HepG2 (cell line): ENCODE results near the gene C4BPA. TPM values are rescaled to one million over a fixed set of nuclear protein-coding genes. Genes with fewer than 3 reads are reported as not detected.

Source experiments
- ARID2 ChIP-seq: sonication (generic); formaldehyde crosslinking; IDR thresholded peaks from 2 replicates; pipeline ENCODE4 v1.8.1; 2022; ENCODE audit warnings: mild to moderate bottlenecking, missing genetic modification reagents, borderline replicate concordance
- DBP ChIP-seq: sonication (generic); formaldehyde crosslinking; IDR thresholded peaks from 2 replicates; pipeline ENCODE4 v1.4.0; 2020; ENCODE audit warnings: missing genetic modification reagents; ENCODE audit errors: not compliant biosample characterization
- ELF3 ChIP-seq: IDR thresholded peaks from 2 replicates; pipeline ENCODE4 v1.6.1; 2016; ENCODE audit warnings: missing genetic modification reagents, missing compliant biosample characterization
- EZH2 ChIP-seq: conservative IDR thresholded peaks from 2 replicates; pipeline ENCODE4 v1.6.1; 2012; ENCODE audit warnings: mild to moderate bottlenecking, low read depth, low read length, moderate library complexity
- GPN1 ChIP-seq: sonication (generic); formaldehyde crosslinking; IDR thresholded peaks from 2 replicates; pipeline ENCODE4 v1.5.1; 2020; ENCODE audit warnings: missing genetic modification reagents, borderline replicate concordance
- HHEX ChIP-seq: IDR thresholded peaks from 2 replicates; pipeline ENCODE4 v1.6.1; 2016; ENCODE audit warnings: control low read depth
- HNRNPUL1 ChIP-seq: fragments of 200-400 bp; formaldehyde crosslinking; IDR thresholded peaks from 2 replicates; pipeline ENCODE4 v1.6.1; 2017; ENCODE audit warnings: low read depth, mild to moderate bottlenecking, low read length, moderate library complexity
- NR2F6 ChIP-seq, 2 experiments: IDR thresholded peaks; 2 replicates each; pipeline ENCODE4 v1.6.1; 2016; ENCODE audit warnings: antibody characterized with exemption in 1 of 2, mild to moderate bottlenecking in 1 of 2
- SRY ChIP-seq: sonication (generic); formaldehyde crosslinking; IDR thresholded peaks from 2 replicates; pipeline ENCODE4 v1.8.0; 2022; ENCODE audit warnings: mild to moderate bottlenecking, missing genetic modification reagents
- THRA ChIP-seq: sonication (generic); formaldehyde crosslinking; IDR thresholded peaks from 2 replicates; pipeline ENCODE4 v1.4.0; 2020; ENCODE audit warnings: missing genetic modification reagents, borderline replicate concordance
- U2AF2 ChIP-seq: fragments of 200-400 bp; formaldehyde crosslinking; IDR thresholded peaks from 2 replicates; pipeline ENCODE4 v1.6.1; 2017; ENCODE audit warnings: low read depth, mild to moderate bottlenecking, low read length
- ZBTB1 ChIP-seq: sonication (generic); formaldehyde crosslinking; IDR thresholded peaks from 2 replicates; pipeline ENCODE4 v1.4.0; 2020; ENCODE audit warnings: missing genetic modification reagents, borderline replicate concordance
- ZFP37 ChIP-seq: sonication (generic); formaldehyde crosslinking; IDR thresholded peaks from 2 replicates; pipeline ENCODE4 v1.4.0; 2020; ENCODE audit warnings: missing genetic modification reagents, borderline replicate concordance
- ZFP41 ChIP-seq: sonication (generic); formaldehyde crosslinking; IDR thresholded peaks from 2 replicates; pipeline ENCODE4 v1.4.0; 2020; ENCODE audit warnings: mild to moderate bottlenecking, missing genetic modification reagents, borderline replicate concordance
- ZNF33B ChIP-seq: sonication (generic); formaldehyde crosslinking; IDR thresholded peaks from 2 replicates; pipeline ENCODE4 v1.5.1; 2020; ENCODE audit warnings: mild to moderate bottlenecking, missing genetic modification reagents
- ZNF496 ChIP-seq: sonication (generic); formaldehyde crosslinking; IDR thresholded peaks from 2 replicates; pipeline ENCODE4 v1.8.1; 2023; ENCODE audit warnings: mild to moderate bottlenecking, moderate library complexity, missing genetic modification reagents; ENCODE audit not compliant: insufficient replicate concordance
- ZNF510 ChIP-seq: sonication (generic); formaldehyde crosslinking; IDR thresholded peaks from 2 replicates; pipeline ENCODE4 v1.4.0; 2020; ENCODE audit warnings: low read depth, mild to moderate bottlenecking, missing genetic modification reagents
- polyA plus RNA-seq, 8 experiments: library from polyadenylated mRNA; depleted of rRNA in 3 of 8; stranded (reverse) in 7 of 8; unstranded in 1 of 8; fragments of >200 nt; fragmentation: Illumina TruSeq in 4 of 8; extraction: Trizol in 4 of 8; gene quantifications; 2 replicates each; pipeline versions ENCODE4 v1.2.1 to v1.2.3, GENCODE V29; 2011 to 2016; ENCODE audit warnings: low read depth in 4 of 8, missing spikeins in 1 of 8, mixed read lengths in 1 of 8; ENCODE audit not compliant: insufficient read depth in 1 of 8
- total RNA-seq, 5 experiments: library from RNA; depleted of rRNA; stranded (reverse); fragments of >200 nt; fragmentation: Illumina TruSeq; extraction: Trizol; gene quantifications; 2 replicates each; pipeline ENCODE4 v1.2.3, GENCODE V29; 2016; ENCODE audit warnings: low read depth in 1 of 5
- TF ChIP-seq, protein P1 (sequence below): sonication (generic); formaldehyde crosslinking; IDR thresholded peaks from 2 replicates; pipeline ENCODE4 v1.9.0; 2021; ENCODE audit warnings: missing genetic modification reagents, borderline replicate concordance

The C4BPA gene
- total and polyA plus RNA-seq, 2 of the 13 experiments (the other 11 are each of a cell fraction or from before 2014, with no cell fraction given) = 32.1 to 60.1 TPM

- TF ChIP-seq THRA (CRISPR knock-in tag) = no peak; the same call in none of the 2 replicates
- TF ChIP-seq U2AF2 = no peak
- peak; percentile 83 for TF ChIP-seq NR2F6 (IDR thresholded peaks at IDR 0.05)
- TF ChIP-seq NR2F6 (CRISPR knock-in tag; IDR thresholded peaks at IDR 0.05) = peak; percentile 91
- TF ChIP-seq ZNF510 (CRISPR knock-in tag) = 0 out of 2 replicates have a peak, but pooled peaks have one; percentile 54
- TF ChIP-seq ZNF33B = no peak
- no peak for TF ChIP-seq HNRNPUL1
- TF ChIP-seq DBP = no peak
- TF ChIP-seq ZBTB1 (CRISPR knock-in tag) = no peak; the same call in 1 of the 2 replicates
- no peak; the same call in 1 of the 2 replicates for TF ChIP-seq HHEX (CRISPR knock-in tag)
- peak; percentile 81 for TF ChIP-seq ELF3 (CRISPR knock-in tag)
- no peak for TF ChIP-seq ZFP41 (CRISPR knock-in tag)
- no peak for TF ChIP-seq EZH2
- TF ChIP-seq, protein P1, sequence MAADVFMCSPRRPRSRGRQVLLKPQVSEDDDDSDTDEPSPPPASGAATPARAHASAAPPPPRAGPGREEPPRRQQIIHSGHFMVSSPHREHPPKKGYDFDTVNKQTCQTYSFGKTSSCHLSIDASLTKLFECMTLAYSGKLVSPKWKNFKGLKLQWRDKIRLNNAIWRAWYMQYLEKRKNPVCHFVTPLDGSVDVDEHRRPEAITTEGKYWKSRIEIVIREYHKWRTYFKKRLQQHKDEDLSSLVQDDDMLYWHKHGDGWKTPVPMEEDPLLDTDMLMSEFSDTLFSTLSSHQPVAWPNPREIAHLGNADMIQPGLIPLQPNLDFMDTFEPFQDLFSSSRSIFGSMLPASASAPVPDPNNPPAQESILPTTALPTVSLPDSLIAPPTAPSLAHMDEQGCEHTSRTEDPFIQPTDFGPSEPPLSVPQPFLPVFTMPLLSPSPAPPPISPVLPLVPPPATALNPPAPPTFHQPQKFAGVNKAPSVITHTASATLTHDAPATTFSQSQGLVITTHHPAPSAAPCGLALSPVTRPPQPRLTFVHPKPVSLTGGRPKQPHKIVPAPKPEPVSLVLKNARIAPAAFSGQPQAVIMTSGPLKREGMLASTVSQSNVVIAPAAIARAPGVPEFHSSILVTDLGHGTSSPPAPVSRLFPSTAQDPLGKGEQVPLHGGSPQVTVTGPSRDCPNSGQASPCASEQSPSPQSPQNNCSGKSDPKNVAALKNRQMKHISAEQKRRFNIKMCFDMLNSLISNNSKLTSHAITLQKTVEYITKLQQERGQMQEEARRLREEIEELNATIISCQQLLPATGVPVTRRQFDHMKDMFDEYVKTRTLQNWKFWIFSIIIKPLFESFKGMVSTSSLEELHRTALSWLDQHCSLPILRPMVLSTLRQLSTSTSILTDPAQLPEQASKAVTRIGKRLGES (CRISPR knock-in tag) = no peak
- no peak for TF ChIP-seq ZFP37 (CRISPR knock-in tag)
- TF ChIP-seq ZNF496 (CRISPR knock-in tag) = no peak
- no peak for TF ChIP-seq GPN1 (CRISPR knock-in tag)
- TF ChIP-seq SRY (CRISPR knock-in tag) = no peak
- no peak for TF ChIP-seq ARID2 (CRISPR knock-in tag)
Observed at GRCh38 chr1:207088701-207089626, 15.1 kb upstream of the C4BPA start, which contains the start of gene C4BPB (continued).
